CD1c-positive myeloid dendritic cell (primary cell): ENCODE data around the gene F5.

Experiments
- DNase-seq: peaks from one replicate; pipeline ENCODE4 v3.0.0-alpha.2; 2016; ENCODE audit errors: extremely low spot score

Gene F5

DNA sequence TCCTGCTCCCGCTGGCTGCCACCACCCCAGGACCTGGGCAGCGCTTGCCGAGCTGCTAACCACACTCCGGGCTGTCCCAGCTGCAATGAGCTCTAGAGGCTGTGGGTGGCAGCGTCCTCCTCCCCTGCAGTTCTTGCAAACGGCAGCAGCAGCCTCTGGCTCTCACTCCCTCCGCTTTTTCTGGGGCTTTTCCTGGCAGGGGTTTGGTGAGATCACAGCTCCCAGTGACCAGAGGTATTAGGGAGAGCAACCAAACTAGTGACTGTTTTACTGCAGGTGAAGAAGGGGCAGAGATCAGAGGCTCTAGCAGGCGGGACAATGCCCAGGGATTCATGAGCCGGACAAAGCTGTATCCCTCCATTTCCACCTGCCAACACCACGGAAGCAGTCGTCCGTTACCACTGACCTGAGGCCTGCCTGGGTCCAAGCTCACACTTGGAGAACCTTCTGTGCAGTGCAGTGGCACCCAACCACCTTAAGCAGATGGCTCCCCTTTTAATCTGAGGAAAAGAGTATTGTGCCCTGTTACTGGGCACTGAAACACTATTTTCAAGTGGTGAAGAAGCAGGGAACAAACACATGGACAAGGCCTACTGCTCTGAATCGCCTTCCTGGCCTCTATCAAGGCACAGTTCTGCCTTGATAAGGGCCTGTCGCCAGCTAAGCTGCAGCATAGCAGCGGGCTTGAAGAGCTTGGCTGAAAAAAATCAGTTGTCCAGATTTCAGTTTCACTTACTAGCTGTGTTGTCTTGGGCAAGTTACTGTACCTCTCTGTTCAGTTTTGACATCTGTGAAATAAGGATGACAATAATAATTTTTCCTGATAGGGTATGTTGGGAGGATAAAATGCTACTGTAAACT, at the start of gene F5:
TSS of gene F5 (minus strand) at position 87 of the 861 bp plus-strand sequence. CDS start 95 bp downstream, outside the sequence.
- peak; percentile 78 for DNase-seq

GRCh38 chr1:169634877-169635276, 48.6 kb upstream of the F5 start:
- DNase-seq: no peak

DNA sequence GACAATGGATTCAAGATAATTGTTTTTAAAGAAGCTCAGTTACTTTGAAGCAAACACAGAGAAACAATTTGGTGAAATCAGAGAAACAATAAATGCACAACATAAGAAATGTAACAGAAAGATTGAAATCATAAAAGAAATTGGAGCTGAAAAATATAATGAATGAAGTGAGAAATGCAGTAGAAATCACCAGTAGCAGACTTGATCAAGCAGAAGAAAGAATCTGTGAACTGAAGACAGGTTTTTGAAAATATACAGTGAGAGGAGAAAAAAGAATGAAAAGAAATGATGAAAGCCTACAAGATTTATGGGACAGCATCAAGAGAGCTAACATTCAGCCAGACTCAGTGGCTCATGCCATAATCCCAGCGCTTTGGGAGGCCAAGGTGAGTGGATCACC, 47.9 kb upstream of the F5 start:
- DNase-seq: no peak

GRCh38 chr1:169631249-169631648, 45.0 kb upstream of the F5 start:
- no peak for DNase-seq

GRCh38 chr1:169630006-169630405, 43.7 kb upstream of the F5 start, which contains the start of gene SELP:
Gene SELP, minus strand, starts transcription at chr1:169630124. Its CDS starts 50 bp downstream, at chr1:169630074.
- DNase-seq: no peak

GRCh38 chr1:169624912-169625311, 38.6 kb upstream of the F5 start:
- DNase-seq: no peak

- no peak for DNase-seq
These were observed 37.8 kb upstream of the F5 start for GRCh38 chr1:169624122-169624521.

GRCh38 chr1:169623132-169623926, 37.0 kb upstream of the F5 start:
- no peak for DNase-seq

- DNase-seq: no peak
These were observed 34.3 kb upstream of the F5 start for GRCh38 chr1:169620565-169620964.

DNA sequence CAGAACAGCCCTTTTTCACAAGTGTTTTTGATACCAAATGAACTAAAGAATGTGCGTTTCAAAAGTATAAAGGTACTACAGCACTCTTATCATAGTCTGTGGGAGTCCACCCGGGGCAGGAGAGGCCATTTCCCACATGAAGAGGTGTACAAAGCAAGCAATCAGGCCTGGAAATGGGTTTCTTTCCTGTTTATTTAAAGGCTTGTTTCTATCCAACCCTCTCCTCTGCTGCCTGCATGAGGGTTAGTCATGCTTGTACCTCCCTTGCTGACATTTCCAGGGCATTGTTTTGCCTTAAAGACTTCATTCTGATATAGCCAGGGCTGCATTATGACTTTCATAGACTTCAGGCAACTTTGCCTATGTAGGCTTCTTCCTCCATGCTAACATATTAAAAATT, 32.1 kb upstream of the F5 start:
- DNase-seq: no peak

DNA sequence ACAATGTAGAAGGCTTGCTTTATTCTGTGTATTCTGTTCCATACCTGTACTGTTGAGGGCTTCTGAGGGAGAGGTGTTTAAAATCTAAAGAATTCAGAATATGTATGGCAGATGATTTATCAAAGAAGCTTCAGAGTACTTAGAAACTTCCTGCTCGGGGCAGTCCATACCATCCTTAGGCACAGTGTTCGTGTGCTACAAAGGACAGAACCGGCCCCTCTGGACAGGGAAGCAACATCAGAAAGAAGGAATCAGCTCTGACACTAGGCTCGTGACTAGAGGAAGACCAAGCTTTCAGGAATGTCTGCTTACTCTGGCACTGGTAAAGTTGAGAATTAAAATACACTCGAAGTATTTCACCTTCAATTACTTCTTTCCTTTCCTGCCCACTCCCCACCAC, 29.5 kb upstream of the F5 start:
- DNase-seq: no peak

DNA sequence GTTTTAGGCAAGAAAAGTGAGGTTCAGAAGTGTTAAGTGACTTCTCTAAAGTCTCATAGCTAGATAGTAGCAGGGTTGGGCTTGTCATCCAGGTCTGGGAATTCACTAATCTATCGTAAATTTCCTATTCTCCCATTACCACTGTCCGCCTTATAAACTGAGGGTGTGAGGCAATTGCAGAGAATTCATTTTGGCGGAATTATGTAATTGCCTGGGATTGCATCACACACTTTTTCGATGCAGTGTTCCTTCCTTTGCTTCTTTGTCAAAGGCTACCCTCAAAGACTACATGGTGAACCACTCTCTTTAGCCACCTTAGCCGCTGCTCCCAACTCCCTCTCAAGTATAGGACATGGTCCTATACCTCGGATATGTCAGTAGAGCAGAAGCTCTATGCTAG, 24.6 kb upstream of the F5 start:
- peak; percentile 25 for DNase-seq

GRCh38 chr1:169610108-169610507, 23.8 kb upstream of the F5 start:
- no peak for DNase-seq

DNA sequence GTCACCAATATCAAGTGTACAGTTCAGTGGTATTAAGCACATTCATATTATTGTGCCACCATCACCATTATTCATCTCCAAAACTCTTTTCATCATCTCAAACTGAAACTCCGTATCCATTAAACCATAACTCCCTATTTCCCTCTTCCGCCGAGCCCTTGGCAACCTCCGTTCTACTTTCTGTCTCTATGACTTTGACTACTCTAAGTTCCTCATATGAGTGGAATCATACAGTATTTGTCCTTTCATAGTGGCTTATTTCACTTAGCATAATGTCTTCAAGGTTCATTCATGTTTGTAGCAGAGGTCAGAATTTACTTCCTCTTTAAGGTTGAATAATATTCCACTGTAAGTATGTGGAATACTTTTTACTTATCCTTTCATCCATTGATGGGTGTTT, 21.9 kb upstream of the F5 start:
- peak; percentile 80 for DNase-seq

DNA sequence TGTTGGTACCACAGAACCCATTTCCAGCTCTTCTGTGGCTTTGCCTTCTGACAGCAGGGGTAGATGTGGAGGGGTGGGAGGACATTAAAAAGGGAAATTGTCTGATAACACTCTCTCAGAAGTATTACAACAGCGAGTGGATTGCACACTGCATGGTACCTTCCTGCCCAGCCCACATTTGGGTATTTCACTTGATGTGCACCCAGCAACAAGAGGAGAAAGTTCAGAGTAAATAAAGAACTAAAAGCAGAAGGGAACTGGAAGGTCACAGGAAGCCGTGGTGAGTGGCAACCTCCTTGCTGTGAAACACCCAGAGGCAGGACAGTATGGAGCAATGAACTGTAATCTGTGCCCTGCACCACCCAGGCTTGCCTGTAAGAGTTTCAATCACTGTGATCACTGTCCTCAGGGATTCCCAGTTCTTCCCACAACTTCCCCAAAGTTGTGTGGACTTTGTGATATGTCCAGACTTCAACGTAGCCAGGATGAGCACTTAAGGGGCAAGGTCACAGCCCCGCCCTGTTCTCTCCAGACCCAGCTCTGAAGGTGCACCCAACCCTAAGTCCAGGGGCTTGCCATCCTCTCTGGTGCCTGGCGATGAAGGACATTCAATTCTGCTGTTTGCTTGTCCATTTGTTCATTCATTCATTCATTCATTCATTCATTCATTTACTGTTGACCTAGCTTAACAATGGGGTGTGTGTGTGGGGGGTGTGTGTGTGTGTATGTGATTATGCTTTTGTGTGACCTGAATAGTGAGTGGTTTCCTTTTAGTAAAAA, 18.7 kb upstream of the F5 start:
- DNase-seq: peak; percentile 93

GRCh38 chr1:169601096-169601881, 15.0 kb upstream of the F5 start:
- DNase-seq: peak; percentile 64

- DNase-seq: no peak
These were observed 9.8 kb upstream of the F5 start for GRCh38 chr1:169595764-169596711.

DNA sequence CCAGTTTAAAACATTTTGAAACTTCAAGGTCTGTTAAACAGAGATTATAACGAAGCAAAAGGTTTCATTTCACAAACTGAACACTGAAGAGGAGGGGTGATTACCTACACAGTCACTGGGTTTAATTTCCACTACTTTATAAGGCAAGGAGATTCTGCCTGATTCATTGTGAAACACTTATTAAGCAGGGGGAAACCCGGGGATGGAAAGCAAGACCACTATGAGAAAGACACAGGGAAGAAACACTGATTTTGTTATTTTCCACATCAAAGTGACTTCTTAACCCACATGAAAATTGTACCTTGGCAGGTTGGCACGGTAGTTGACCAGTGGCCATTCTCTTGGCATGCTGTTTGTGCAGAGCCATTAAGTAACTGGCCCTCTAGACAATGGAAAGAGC, 8.1 kb upstream of the F5 start:
- no peak for DNase-seq

GRCh38 chr1:169590932-169591331, 4.7 kb upstream of the F5 start:
- no peak for DNase-seq
